ENCODE data around the gene CCL20.

GRCh38 chr2:227862227-227862740 lies 48.6 kb downstream of the CCL20 start:
- TF ChIP-seq ZNF384 (IDR thresholded peaks at IDR 0.05) = no peak
- no peak for TF ChIP-seq TARDBP (IDR thresholded peaks at IDR 0.05)
- no peak for TF ChIP-seq ELF4 (IDR thresholded peaks at IDR 0.05)
- no peak for TF ChIP-seq LEF1 (IDR thresholded peaks at IDR 0.05; ENCODE audit: borderline replicate concordance)
- no peak for TF ChIP-seq SUZ12 (IDR thresholded peaks at IDR 0.05)
- TF ChIP-seq CTBP1 (IDR thresholded peaks at IDR 0.05; ENCODE audit: borderline replicate concordance) = no peak
- TF ChIP-seq BHLHE40 (IDR thresholded peaks at IDR 0.05; ENCODE audit: borderline replicate concordance) = no peak
- no peak for TF ChIP-seq FOXM1 (IDR thresholded peaks at IDR 0.05; ENCODE audit: borderline replicate concordance)

Measured in HEK293T (cell line).